Measurements from ENCODE around the gene WDFY4. TPM values are rescaled to one million over a fixed set of nuclear protein-coding genes. Genes with fewer than 3 reads are reported as not detected.

The WDFY4 gene
- total RNA-seq, 1 experiment from 2014 or later: 0.22 TPM

- Histone ChIP-seq H3K4me1 (ENCODE audit: control insufficient read depth in 1 of 2, insufficient read depth in 2 of 2, low read length in 2 of 2) (peaks cover 0 to 22% of the 10 kb centered on the region in 2 experiments; a peak in 2 of 4 replicates), H3K4me3 (replicated peaks in 1 of 2; ENCODE audit: low read depth in 1 of 2, low read length in 2 of 2) (peak overlapping the region; percentile 54 to 69), H3K36me3 (ENCODE audit: control insufficient read depth in 1 of 2, insufficient read depth in 2 of 2, low read length in 2 of 2) (no peaks in the 10 kb centered on the region), H3K79me2 (ENCODE audit: insufficient read depth, low read length) (no peaks in the 10 kb centered on the region), H4K20me1 (ENCODE audit: insufficient read depth) (no peaks in the 10 kb centered on the region), H3K9me2 (ENCODE audit: insufficient read depth) (no peaks in the 10 kb centered on the region), H3K9me3 (ENCODE audit: control insufficient read depth in 1 of 2, insufficient read depth in 1 of 2, low read depth in 1 of 2, low read length in 2 of 2) (no peaks in the 10 kb centered on the region), H3K27me3 (ENCODE audit: insufficient read depth, low read length) (peaks cover 8% of the 10 kb centered on the region), H2AFZ (ENCODE audit: low read depth, low read length, poor library complexity, severe bottlenecking) (peak overlapping the region; percentile 65), H3K27ac (ENCODE audit: low read depth, low read length) (peak overlapping the region; percentile 77), H3K9ac (ENCODE audit: low read length) (peak overlapping the region; percentile 63), H3K4me2 (ENCODE audit: low read length) (peak overlapping the region; percentile 98)
- TF ChIP-seq EZH2phosphoT487 (IDR thresholded peaks at IDR 0.05; ENCODE audit: borderline replicate concordance): no peak
- TF ChIP-seq MAX (IDR thresholded peaks at IDR 0.05): peak; percentile 32
- no peak for TF ChIP-seq EZH2 (IDR thresholded peaks at IDR 0.05)
- peak; percentile 70 for TF ChIP-seq ZFX (IDR thresholded peaks at IDR 0.05)
- TF ChIP-seq YY1 (IDR thresholded peaks at IDR 0.05; ENCODE audit: extremely low read depth, insufficient replicate concordance, low read depth, low read length): no peak
- TF ChIP-seq FOSL1 (IDR thresholded peaks at IDR 0.05; ENCODE audit: low read depth): no peak
- peak; percentile 26 for TF ChIP-seq TCF7L2 (IDR thresholded peaks at IDR 0.05; ENCODE audit: borderline replicate concordance, extremely low read depth, insufficient read depth, insufficient read length)
- no peak for TF ChIP-seq POLR2AphosphoS5 (IDR thresholded peaks at IDR 0.05; ENCODE audit: low read depth, low read length)
- no peak for TF ChIP-seq SRF (IDR thresholded peaks at IDR 0.05; ENCODE audit: low read depth)
- TF ChIP-seq ELF1 (IDR thresholded peaks at IDR 0.05; ENCODE audit: borderline replicate concordance, low read depth): no peak
- TF ChIP-seq EGR1 (IDR thresholded peaks at IDR 0.05; ENCODE audit: low read depth): no peak; the same call in 1 of the 2 replicates
- DNase-seq (ENCODE audit: low read depth, low spot score) (no peak), ATAC-seq (peak; percentile 63)
- ChIA-PET RAD21 (ENCODE audit: low non-redundant PET in 1 of 2, low total read pairs in 2 of 2, uncharacterized antibody in 2 of 2, unreplicated experiment in 2 of 2) (interaction anchor here (0.6 to 1.6 kb wide), 13 partner anchors 41 to 321 kb away, joined by 3 to 12 read pairs (median 4); partner anchors contain the start of gene ARHGAP22 (in 1 of the 2)), CTCF (interaction anchor here (0.6 to 5.0 kb wide), 51 partner anchors 8 to 1661 kb away, joined by 3 to 86 read pairs (median 5); partner anchors contain the start of genes ARHGAP22 and ERCC6), POLR2A (interaction anchor here (1.2 to 1.4 kb wide), 2 partner anchors 48 to 103 kb away, joined by 4 to 5 read pairs; no protein-coding TSS in a partner anchor)
- no TSS peak for BruUV-seq (replicated peaks)
- intact Hi-C loops (cut with micrococcal nuclease): loop anchor here (1.0 to 10.0 kb wide), 5 partner anchors 51 to 857 kb away; partner anchors contain the start of gene ARHGAP22
These were observed 29.0 kb upstream of the WDFY4 start for GRCh38 chr10:48655411-48656240.
